ENCODE results near the gene DMTF1. TPM values are rescaled to one million over a fixed set of nuclear protein-coding genes. Genes with fewer than 3 reads are reported as not detected.

DMTF1 gene
- total and polyA plus RNA-seq, 2 of the 4 experiments (the other 2 are of a cell fraction), result 59.0 to 69.0 TPM

GRCh38 chr7:87206361-87206760 lies 54.1 kb downstream of the DMTF1 start:
- Histone ChIP-seq H3K79me1 (ENCODE audit: low read depth in 1 of 2, low read length in 2 of 2) (peaks cover 31 to 56% of the 10 kb centered on the region in 2 experiments), H2AFZ (replicated peaks; ENCODE audit: low read length, poor library complexity) (no peak overlapping the region), H3K9me3 (ENCODE audit: control insufficient read depth, insufficient read depth, low read length) (peaks cover 14% of the 10 kb centered on the region), H3K56ac (ENCODE audit: extremely low read depth, insufficient read depth, low read length) (no peak overlapping the region), H3K23ac (ENCODE audit: low read depth, low read length) (no peak overlapping the region), H3K36me3 (ENCODE audit: control insufficient read depth, insufficient read depth, low read length) (peaks cover 10% of the 10 kb centered on the region; the same call in 1 of the 2 replicates), H3K4me2 (ENCODE audit: low read depth, low read length) (no peak overlapping the region), H4K5ac (ENCODE audit: low read depth, low read length) (no peak overlapping the region), H3K27ac (ENCODE audit: insufficient read depth, low read length) (no peak overlapping the region), H3K4me3 (ENCODE audit: insufficient read depth, low read depth, low read length) (no peak overlapping the region), H2BK120ac (ENCODE audit: low read depth, low read length) (no peak overlapping the region), H2BK20ac (ENCODE audit: low read depth, low read length) (no peak overlapping the region), H4K91ac (ENCODE audit: insufficient read depth, low read depth, low read length) (no peak overlapping the region), H2AK9ac (replicated peaks; ENCODE audit: low read depth, low read length, poor library complexity) (no peak overlapping the region), H3K4me1 (ENCODE audit: control insufficient read depth, insufficient read depth, low read length) (no peaks in the 10 kb centered on the region), H3K14ac (replicated peaks; ENCODE audit: low read depth, low read length) (no peak overlapping the region), H3K18ac (ENCODE audit: low read depth, low read length) (no peak overlapping the region), H3K27me3 (ENCODE audit: control insufficient read depth, insufficient read depth, low read length) (no peaks in the 10 kb centered on the region), H2BK5ac (ENCODE audit: low read depth, low read length, poor library complexity, severe bottlenecking) (no peak overlapping the region), H2BK15ac (ENCODE audit: low read depth, low read length) (no peak overlapping the region), H3K9me1 (ENCODE audit: insufficient read depth, low read length) (peaks cover 3% of the 10 kb centered on the region; the same call in 1 of the 2 replicates), H3K9ac (ENCODE audit: low read depth, low read length) (no peak overlapping the region), H4K20me1 (ENCODE audit: insufficient read depth, low read length) (peaks cover 14% of the 10 kb centered on the region), H4K8ac (ENCODE audit: low read depth in 2 of 2, low read length in 2 of 2) (no peak overlapping the region), H3K4ac (ENCODE audit: low read depth, low read length) (no peak overlapping the region), H2AK5ac (ENCODE audit: low read depth, low read length) (no peak overlapping the region)
- POLR2A ChIA-PET (ENCODE audit: unreplicated experiment), result no interaction called here
- no peak for ATAC-seq (ENCODE audit: low read depth)
- in situ Hi-C loops (cut with MboI; ENCODE audit: low sequenced_read_pairs), result no loop called here
- WGBS, 2 experiments (ENCODE audit: extremely low coverage in 2 of 2, insufficient read length in 1 of 2), result no CpG with 5 or more reads among the region's 1 CpG
- intact Hi-C loops (cut with micrococcal nuclease), result no loop called here
- dilution Hi-C loops (cut with HindIII; ENCODE audit: low sequenced_read_pairs, unreplicated experiment), result no loop called here
- CTCF ChIA-PET, result no interaction called here
- BruUV-seq (replicated peaks), result no TSS peak
- DNase-seq, result peak; percentile 26
- TF ChIP-seq RFX5 (IDR thresholded peaks at IDR 0.05; ENCODE audit: low read depth, low read length) (no peak), CEBPB (IDR thresholded peaks at IDR 0.05; ENCODE audit: low read depth, low read length) (no peak)

Measured in IMR-90 (cell line).